HG02852 (cell line): ENCODE measurements around the gene HAL.
"Not testable (repeated sequence)": the region's sequence is repeated elsewhere in the genome, so short reads cannot be mapped to it uniquely, and the experiment has no call there.

Experiments
- ATAC-seq: cut with Tn5 transposase; IDR thresholded peaks from one replicate; pipeline ENCODE4 v1.9.1; 2021; ENCODE audit warnings: mild to moderate bottlenecking, moderate library complexity; ENCODE audit not compliant: unreplicated experiment

The HAL gene

GRCh38 chr12:95978351-95978750 is 17.8 kb downstream of the HAL start:
- no peak for ATAC-seq

- ATAC-seq, result no peak
These were observed 18.3 kb downstream of the HAL start for GRCh38 chr12:95977764-95978305.

- ATAC-seq, result no peak
These were observed 19.7 kb downstream of the HAL start for GRCh38 chr12:95976416-95976832.

- no peak for ATAC-seq
These were observed 20.7 kb downstream of the HAL start for GRCh38 chr12:95975491-95975890.

GRCh38 chr12:95974358-95974757 is 21.8 kb downstream of the HAL start:
- ATAC-seq, result no peak

GRCh38 chr12:95972832-95973456 is 23.2 kb downstream of the HAL start:
- no peak for ATAC-seq

- ATAC-seq, result no peak
These were observed 25.2 kb downstream of the HAL start for GRCh38 chr12:95970905-95971304.

- ATAC-seq, result not testable (repeated sequence)
These were observed 27.0 kb downstream of the HAL start for GRCh38 chr12:95969116-95969515.

- no peak for ATAC-seq
These were observed 28.8 kb downstream of the HAL start for GRCh38 chr12:95967301-95967700.

- no peak for ATAC-seq
These were observed 29.8 kb downstream of the HAL start for GRCh38 chr12:95966287-95966870.

GRCh38 chr12:95963096-95963495 is 33.0 kb downstream of the HAL start:
- ATAC-seq, result no peak

GRCh38 chr12:95962222-95962621 is 33.9 kb downstream of the HAL start:
- no peak for ATAC-seq

- no peak for ATAC-seq
These were observed 35.9 kb downstream of the HAL start for GRCh38 chr12:95960241-95960640.

- no peak for ATAC-seq
These were observed 37.0 kb downstream of the HAL start for GRCh38 chr12:95959107-95959506.

- ATAC-seq, result no peak
These were observed 39.5 kb downstream of the HAL start for GRCh38 chr12:95956557-95957145.

GRCh38 chr12:95955549-95956159 is 40.5 kb downstream of the HAL start:
- no peak for ATAC-seq

GRCh38 chr12:95953000-95953399 is 43.1 kb downstream of the HAL start:
- ATAC-seq, result no peak

- no peak for ATAC-seq
These were observed 44.6 kb downstream of the HAL start for GRCh38 chr12:95951515-95951914.

GRCh38 chr12:95949477-95950206 is 46.5 kb downstream of the HAL start:
- ATAC-seq, result no peak

GRCh38 chr12:95944108-95944704 is 51.9 kb downstream of the HAL start:
- no peak for ATAC-seq

- ATAC-seq, result peak; percentile 57
These were observed 52.8 kb downstream of the HAL start, which contains the start of gene AMDHD1 for GRCh38 chr12:95943330-95943842. Gene AMDHD1 (plus strand): TSS chr12:95943331. CDS start chr12:95943399, 68 bp downstream.
